K562 (cell line): Measurements from ENCODE around the gene SON. TPM values are rescaled to one million over a fixed set of nuclear protein-coding genes. Genes with fewer than 3 reads are reported as not detected.

Source experiments
- BACH1 ChIP-seq: fragments of 200-800 bp; sonication (Bioruptor generic); IDR thresholded peaks from 2 replicates; pipeline ENCODE4 v1.6.1; 2016; ENCODE audit warnings: missing genetic modification characterization, missing compliant biosample characterization
- BHLHE40 ChIP-seq: IDR thresholded peaks from 2 replicates; pipeline ENCODE4 v1.6.1; 2011; ENCODE audit warnings: low read length, improper control_type of control experiment
- C11orf30 ChIP-seq: fragments of 450-650 bp; IDR thresholded peaks from 2 replicates; pipeline ENCODE4 v1.6.1; 2016; ENCODE audit warnings: low read depth, mild to moderate bottlenecking
- CHD1 ChIP-seq: fragments of 200-600 bp; sonication (generic); IDR thresholded peaks from one replicate; pipeline ENCODE4 v1.6.1; 2012; ENCODE audit warnings: mild to moderate bottlenecking, moderate library complexity, low read length, inconsistent platforms
- DPF2 ChIP-seq: fragments of 450-650 bp; IDR thresholded peaks from 2 replicates; pipeline ENCODE4 v1.6.1; 2016
- ELF1 ChIP-seq: fragments of 200-800 bp; sonication (Bioruptor generic); IDR thresholded peaks from 2 replicates; pipeline ENCODE4 v1.6.1; 2016; ENCODE audit warnings: missing genetic modification characterization, missing compliant biosample characterization
- EP400 ChIP-seq: fragments of 450-650 bp; IDR thresholded peaks from 2 replicates; pipeline ENCODE4 v1.6.1; 2017; ENCODE audit warnings: antibody characterized with exemption, mild to moderate bottlenecking, moderate library complexity
- HIVEP1 ChIP-seq: fragments of 250-450 bp; sonication (Bioruptor Pico); IDR thresholded peaks from 2 replicates; pipeline ENCODE4 v1.4.0; 2020; ENCODE audit warnings: mild to moderate bottlenecking
- KAT2B ChIP-seq: IDR thresholded peaks from one replicate; pipeline ENCODE4 v1.6.1; 2012; ENCODE audit warnings: low read depth, mild to moderate bottlenecking, control low read depth, inconsistent platforms, low read length, moderate library complexity
- MAFG ChIP-seq: fragments of 450-650 bp; conservative IDR thresholded peaks from 2 replicates; pipeline ENCODE4 v1.6.1; 2016; ENCODE audit warnings: missing genetic modification characterization, missing compliant biosample characterization
- NFE2 ChIP-seq: IDR thresholded peaks from 2 replicates; pipeline ENCODE4 v1.6.1; 2014; ENCODE audit warnings: antibody characterized with exemption, low read depth
- NFE2L1 ChIP-seq: fragments of 450-650 bp; IDR thresholded peaks from 2 replicates; pipeline ENCODE4 v1.6.1; 2016; ENCODE audit warnings: missing genetic modification characterization, low read depth, mild to moderate bottlenecking, missing compliant biosample characterization, moderate library complexity, borderline replicate concordance
- NKRF ChIP-seq: fragments of 450-650 bp; IDR thresholded peaks from 2 replicates; pipeline ENCODE4 v1.6.1; 2016; ENCODE audit warnings: borderline replicate concordance
- NONO ChIP-seq, 2 experiments: fragments of 200-400 bp in 1 of 2; fragments of 450-650 bp in 1 of 2; formaldehyde crosslinking in 1 of 2; IDR thresholded peaks; 2 replicates each; pipeline ENCODE4 v1.6.1; 2017; ENCODE audit warnings: low read depth in 2 of 2, mild to moderate bottlenecking in 2 of 2, moderate library complexity in 2 of 2, low read length in 1 of 2
- NR1H2 ChIP-seq: sonication (generic); formaldehyde crosslinking; IDR thresholded peaks from 2 replicates; pipeline ENCODE4 v1.4.0; 2020; ENCODE audit warnings: mild to moderate bottlenecking, missing genetic modification reagents
- NR2C1 ChIP-seq, 2 experiments: fragments of 450-650 bp; IDR thresholded peaks; 2 replicates each; pipeline ENCODE4 v1.6.1; 2017; ENCODE audit warnings: mild to moderate bottlenecking in 2 of 2, antibody characterized with exemption in 1 of 2, inconsistent platforms in 1 of 2, missing compliant biosample characterization in 1 of 2, missing genetic modification characterization in 1 of 2
- NR4A1 ChIP-seq, 2 experiments: fragments of 250-450 bp in 1 of 2; fragments of 450-650 bp in 1 of 2; sonication (Bioruptor Pico) in 1 of 2; IDR thresholded peaks; 2 replicates each; pipeline versions ENCODE4 v1.4.0 to v1.6.1; 2016 to 2020; ENCODE audit warnings: mild to moderate bottlenecking in 2 of 2, missing compliant biosample characterization in 1 of 2, missing genetic modification characterization in 1 of 2, moderate library complexity in 1 of 2
- POLR2A ChIP-seq: fragments of 450-650 bp; conservative IDR thresholded peaks from 2 replicates; pipeline ENCODE4 v1.6.1; 2016
- POLR2AphosphoS2 ChIP-seq: IDR thresholded peaks from 2 replicates; pipeline ENCODE4 v1.6.1; 2012; ENCODE audit warnings: low read length, improper control_type of control experiment
- PTTG1 ChIP-seq: fragments of 450-650 bp; IDR thresholded peaks from 2 replicates; pipeline ENCODE4 v1.6.1; 2016; ENCODE audit warnings: low read depth, mild to moderate bottlenecking, missing genetic modification characterization, missing compliant biosample characterization
- SIRT6 ChIP-seq: IDR thresholded peaks from one replicate; pipeline ENCODE4 v1.6.1; 2012; ENCODE audit warnings: low read depth, mild to moderate bottlenecking, control low read depth, inconsistent platforms, low read length, moderate library complexity
- SP1 ChIP-seq: sonication (generic); formaldehyde crosslinking; IDR thresholded peaks from 2 replicates; pipeline ENCODE4 v1.8.1; 2022; ENCODE audit warnings: mild to moderate bottlenecking, missing genetic modification reagents
- SUPT5H ChIP-seq: fragments of 450-650 bp; IDR thresholded peaks from 2 replicates; pipeline ENCODE4 v1.6.1; 2016
- TEAD1 ChIP-seq, 2 experiments: fragments of 450-650 bp in 1 of 2; sonication (generic) in 1 of 2; formaldehyde crosslinking; IDR thresholded peaks; 2 replicates each; pipeline versions ENCODE4 v1.4.0 to v1.8.0; 2020 to 2022; ENCODE audit warnings: mild to moderate bottlenecking in 2 of 2, missing genetic modification reagents in 1 of 2
- ZNF12 ChIP-seq: sonication (generic); formaldehyde crosslinking; IDR thresholded peaks from 2 replicates; pipeline ENCODE4 v1.4.0; 2020; ENCODE audit warnings: mild to moderate bottlenecking, missing genetic modification reagents
- ZNF311 ChIP-seq: fragments of 250-450 bp; sonication (Bioruptor Pico); IDR thresholded peaks from 2 replicates; pipeline ENCODE4 v1.4.0; 2020; ENCODE audit warnings: mild to moderate bottlenecking, moderate library complexity
- ZNF699 ChIP-seq: fragments of 250-450 bp; sonication (Bioruptor Pico); IDR thresholded peaks from 2 replicates; pipeline ENCODE4 v1.8.0; 2021; ENCODE audit warnings: mild to moderate bottlenecking, moderate library complexity; ENCODE audit not compliant: insufficient replicate concordance
- ZNF780A ChIP-seq: fragments of 250-450 bp; sonication (Bioruptor Pico); IDR thresholded peaks from 2 replicates; pipeline ENCODE4 v1.5.0; 2021; ENCODE audit warnings: mild to moderate bottlenecking
- polyA plus RNA-seq, 8 experiments: library from polyadenylated mRNA; depleted of rRNA in 4 of 8; stranded (reverse) in 5 of 8; unstranded in 3 of 8; fragments of >200 nt; fragmentation: Nextera tagmentation in 2 of 8; fragmentation: Illumina TruSeq in 1 of 8; extraction: Ambion mirVana in 2 of 8; extraction: Trizol in 1 of 8; gene quantifications; 2 replicates each; pipeline versions ENCODE4 v1.2.1 to v1.2.3, GENCODE V29; 2011 to 2014; ENCODE audit warnings: inconsistent platforms in 1 of 8, missing spikeins in 1 of 8
- total RNA-seq, 7 experiments: library from RNA; depleted of rRNA in 6 of 7; stranded (reverse); fragments of >200 nt in 6 of 7; fragmentation: Illumina TruSeq in 2 of 7; extraction: Trizol in 2 of 7; gene quantifications; 2 replicates each; pipeline versions ENCODE4 v1.2.1 to v1.2.3, GENCODE V29; 2011 to 2021; ENCODE audit warnings: low replicate concordance in 1 of 7
- TF ChIP-seq, protein P1 (sequence below): sonication (generic); formaldehyde crosslinking; IDR thresholded peaks from 2 replicates; pipeline ENCODE4 v1.8.0; 2022; ENCODE audit warnings: missing genetic modification reagents, mild to moderate bottlenecking, borderline replicate concordance

Gene SON
- total and polyA plus RNA-seq, 9 of the 15 experiments (the other 6 are each of a cell fraction or from before 2014, with no cell fraction given) = 105 to 742 (median 187) TPM

GRCh38 chr21:33522953-33523349 lies 19.9 kb upstream of the SON start (continued):
- no peak for TF ChIP-seq ZNF12
- TF ChIP-seq MAFG (tag) = peak; percentile 95
- TF ChIP-seq ZNF699 (CRISPR knock-in tag) = no peak
- TF ChIP-seq, protein P1, sequence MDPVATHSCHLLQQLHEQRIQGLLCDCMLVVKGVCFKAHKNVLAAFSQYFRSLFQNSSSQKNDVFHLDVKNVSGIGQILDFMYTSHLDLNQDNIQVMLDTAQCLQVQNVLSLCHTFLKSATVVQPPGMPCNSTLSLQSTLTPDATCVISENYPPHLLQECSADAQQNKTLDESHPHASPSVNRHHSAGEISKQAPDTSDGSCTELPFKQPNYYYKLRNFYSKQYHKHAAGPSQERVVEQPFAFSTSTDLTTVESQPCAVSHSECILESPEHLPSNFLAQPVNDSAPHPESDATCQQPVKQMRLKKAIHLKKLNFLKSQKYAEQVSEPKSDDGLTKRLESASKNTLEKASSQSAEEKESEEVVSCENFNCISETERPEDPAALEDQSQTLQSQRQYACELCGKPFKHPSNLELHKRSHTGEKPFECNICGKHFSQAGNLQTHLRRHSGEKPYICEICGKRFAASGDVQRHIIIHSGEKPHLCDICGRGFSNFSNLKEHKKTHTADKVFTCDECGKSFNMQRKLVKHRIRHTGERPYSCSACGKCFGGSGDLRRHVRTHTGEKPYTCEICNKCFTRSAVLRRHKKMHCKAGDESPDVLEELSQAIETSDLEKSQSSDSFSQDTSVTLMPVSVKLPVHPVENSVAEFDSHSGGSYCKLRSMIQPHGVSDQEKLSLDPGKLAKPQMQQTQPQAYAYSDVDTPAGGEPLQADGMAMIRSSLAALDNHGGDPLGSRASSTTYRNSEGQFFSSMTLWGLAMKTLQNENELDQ = no peak
- no peak for TF ChIP-seq KAT2B
- 0 out of 2 replicates have a peak, but pooled peaks have one; percentile 40 for TF ChIP-seq BACH1 (tag)
- TF ChIP-seq NR4A1 (CRISPR knock-in tag; IDR thresholded peaks at IDR 0.05) = no peak
- no peak for TF ChIP-seq NR4A1 (tag; IDR thresholded peaks at IDR 0.05)
- no peak for TF ChIP-seq CHD1
- TF ChIP-seq NFE2 = peak; percentile 79
- TF ChIP-seq SP1 = no peak
- TF ChIP-seq HIVEP1 (CRISPR knock-in tag) = no peak
- TF ChIP-seq NR2C1 (IDR thresholded peaks at IDR 0.05) = no peak
- no peak for TF ChIP-seq NR2C1 (tag; IDR thresholded peaks at IDR 0.05)
- no peak for TF ChIP-seq PTTG1 (tag)
- peak; percentile 68; the same call in 1 of the 2 replicates for TF ChIP-seq POLR2A
- no peak for TF ChIP-seq ZNF780A (CRISPR knock-in tag)
- TF ChIP-seq ELF1 (tag) = no peak
- peak; percentile 92 for TF ChIP-seq C11orf30
- TF ChIP-seq DPF2 = 0 out of 2 replicates have a peak, but pooled peaks have one; percentile 17
- peak; percentile 54; the same call in 1 of the 2 replicates for TF ChIP-seq POLR2AphosphoS2
- TF ChIP-seq BHLHE40 = no peak
- no peak for TF ChIP-seq NR1H2 (CRISPR knock-in tag)
- TF ChIP-seq NKRF = no peak
- TF ChIP-seq ZNF311 = no peak
- no peak for TF ChIP-seq EP400
- TF ChIP-seq SUPT5H = peak; percentile 44; the same call in 1 of the 2 replicates
- TF ChIP-seq TEAD1 (CRISPR knock-in tag; IDR thresholded peaks at IDR 0.05) = no peak
- TF ChIP-seq NONO (IDR thresholded peaks at IDR 0.05; ENCODE audit: low read depth in 2 of 2, low read length in 1 of 2) = no peak
- peak; percentile 77 for TF ChIP-seq NFE2L1 (tag)
- TF ChIP-seq SIRT6 = no peak
